HG03571 (cell line): Measurements from ENCODE around the gene ZNF101.

Experiments
- ATAC-seq: cut with Tn5 transposase; IDR thresholded peaks from one replicate; pipeline ENCODE4 v1.9.1; 2021; ENCODE audit not compliant: unreplicated experiment

The ZNF101 gene

GRCh38 chr19:19637523-19638251 lies 31.0 kb upstream of the ZNF101 start:
- no peak for ATAC-seq

GRCh38 chr19:19642506-19643157 lies 26.0 kb upstream of the ZNF101 start:
- ATAC-seq = no peak

GRCh38 chr19:19643158-19644053 lies 25.2 kb upstream of the ZNF101 start, which contains the start of gene GMIP:
Gene GMIP (minus strand): TSS chr19:19643657. CDS start chr19:19643529, 128 bp downstream.
- ATAC-seq = peak; percentile 71

GRCh38 chr19:19644054-19644388 lies 24.6 kb upstream of the ZNF101 start:
- no peak for ATAC-seq

GRCh38 chr19:19645233-19645870 lies 23.3 kb upstream of the ZNF101 start:
- no peak for ATAC-seq

GRCh38 chr19:19647037-19647835 lies 21.4 kb upstream of the ZNF101 start:
- no peak for ATAC-seq

- ATAC-seq = no peak
These were observed 19.5 kb upstream of the ZNF101 start for GRCh38 chr19:19649155-19649554.

- ATAC-seq = no peak
These were observed 19.1 kb upstream of the ZNF101 start for GRCh38 chr19:19649580-19649995.

- ATAC-seq = no peak
These were observed 18.3 kb upstream of the ZNF101 start for GRCh38 chr19:19650331-19650730.

- no peak for ATAC-seq
These were observed 17.6 kb upstream of the ZNF101 start for GRCh38 chr19:19651076-19651475.

GRCh38 chr19:19652482-19653295 lies 15.9 kb upstream of the ZNF101 start:
- ATAC-seq = no peak

- no peak for ATAC-seq
These were observed 15.0 kb upstream of the ZNF101 start for GRCh38 chr19:19653597-19654147.

GRCh38 chr19:19654441-19654840 lies 14.2 kb upstream of the ZNF101 start:
- ATAC-seq = no peak

- ATAC-seq = no peak
These were observed 13.5 kb upstream of the ZNF101 start for GRCh38 chr19:19655051-19655594.

- ATAC-seq = no peak
These were observed 12.8 kb upstream of the ZNF101 start for GRCh38 chr19:19655641-19656343.

GRCh38 chr19:19656451-19657396 lies 11.9 kb upstream of the ZNF101 start:
- no peak for ATAC-seq

GRCh38 chr19:19657397-19657783 lies 11.2 kb upstream of the ZNF101 start:
- no peak for ATAC-seq
